HPDE6-E6E7 (cell line): Measurements from ENCODE around the gene RLF.

ENCODE experiments used
- DNase-seq: peaks from one replicate; pipeline ENCODE4 v3.0.0; 2011; ENCODE audit warnings: missing footprints; ENCODE audit errors: extremely low spot score

Gene RLF

DNA sequence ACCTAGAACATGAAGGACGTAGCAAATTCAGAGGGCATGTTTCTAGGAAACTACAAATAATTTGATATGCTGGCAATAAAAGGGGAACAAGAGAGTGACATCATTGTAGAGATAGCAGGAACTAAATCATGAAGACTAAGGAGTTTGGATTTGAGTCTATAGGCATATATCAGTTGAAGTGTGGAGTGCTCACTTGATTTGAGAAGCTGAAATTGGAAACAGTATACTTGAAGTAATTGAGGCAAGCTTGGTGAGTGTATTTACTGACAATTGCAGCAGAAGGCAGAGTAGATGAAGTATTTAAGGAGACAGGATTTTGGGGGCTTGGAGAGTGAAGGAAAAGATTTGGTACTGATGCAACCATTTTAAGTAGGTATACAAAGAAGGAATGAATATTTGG, 80.2 kb downstream of the RLF start:
- no peak for DNase-seq

DNA sequence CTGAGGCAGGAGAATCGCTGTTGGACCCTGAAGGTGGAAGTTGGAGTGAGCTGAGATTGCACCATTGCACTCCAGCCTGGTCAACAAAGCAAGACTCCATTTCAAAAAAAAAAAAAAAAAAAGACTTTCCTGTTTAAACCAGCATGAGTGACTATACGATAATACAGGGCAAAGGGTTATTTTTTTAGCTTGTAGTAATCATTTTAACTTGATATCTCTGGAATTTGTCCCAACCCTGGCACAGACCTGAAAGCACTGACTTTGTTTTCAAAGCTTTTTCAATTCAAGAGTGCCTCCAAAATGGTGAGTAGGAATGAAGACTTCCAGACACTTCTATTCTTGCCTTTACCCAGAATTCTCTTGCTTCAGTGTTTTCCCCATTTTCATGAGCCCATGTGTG, 82.2 kb downstream of the RLF start:
- no peak for DNase-seq

DNA sequence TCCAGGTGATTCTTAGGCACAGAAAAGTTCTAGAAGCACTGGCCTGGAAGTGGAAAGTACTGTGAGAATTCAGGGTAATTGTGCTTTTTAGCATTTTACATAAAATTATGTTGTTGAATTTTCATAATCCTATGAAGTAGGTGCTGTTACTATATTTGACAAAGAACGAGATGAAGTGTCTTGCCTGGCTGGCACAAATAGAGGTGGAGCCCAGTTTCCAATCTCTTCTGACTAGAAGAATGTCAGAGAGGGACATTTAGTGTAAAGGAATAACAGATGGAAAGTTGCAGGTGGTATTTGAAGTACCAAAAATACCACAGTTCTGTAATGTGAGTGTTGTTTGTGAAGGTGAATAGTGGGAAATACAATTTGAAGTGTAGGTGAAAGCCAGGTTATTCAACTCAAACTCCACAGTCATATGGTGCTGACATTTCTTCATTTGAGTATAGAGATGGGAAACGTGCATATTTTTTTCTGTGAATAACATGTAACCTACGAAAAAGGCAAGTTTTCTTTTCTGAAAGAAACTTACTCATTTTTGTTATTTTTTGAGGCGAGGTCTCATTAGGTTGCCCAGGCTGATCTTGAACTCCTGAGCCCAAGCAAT, 83.1 kb downstream of the RLF start:
- DNase-seq, result no peak

DNA sequence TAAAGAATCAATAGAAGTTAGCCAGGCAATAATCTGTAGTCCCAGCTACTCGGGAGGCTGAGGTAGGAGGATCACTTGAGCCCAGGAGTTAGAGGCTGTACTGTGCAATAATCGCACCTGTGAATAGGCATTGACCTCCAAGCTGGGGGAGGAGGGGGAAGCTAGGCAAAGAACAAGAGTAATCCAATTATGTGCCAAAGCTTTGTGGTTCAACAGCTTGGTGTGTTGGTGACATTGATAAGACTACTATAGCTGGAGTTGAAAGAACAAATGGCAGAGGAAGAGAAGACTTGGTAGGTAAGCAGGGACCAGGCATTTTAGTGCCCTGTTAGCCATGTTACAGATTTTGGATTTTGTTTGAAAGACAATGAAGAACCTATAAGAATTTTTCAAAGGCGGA, 84.5 kb downstream of the RLF start:
- DNase-seq, result no peak

DNA sequence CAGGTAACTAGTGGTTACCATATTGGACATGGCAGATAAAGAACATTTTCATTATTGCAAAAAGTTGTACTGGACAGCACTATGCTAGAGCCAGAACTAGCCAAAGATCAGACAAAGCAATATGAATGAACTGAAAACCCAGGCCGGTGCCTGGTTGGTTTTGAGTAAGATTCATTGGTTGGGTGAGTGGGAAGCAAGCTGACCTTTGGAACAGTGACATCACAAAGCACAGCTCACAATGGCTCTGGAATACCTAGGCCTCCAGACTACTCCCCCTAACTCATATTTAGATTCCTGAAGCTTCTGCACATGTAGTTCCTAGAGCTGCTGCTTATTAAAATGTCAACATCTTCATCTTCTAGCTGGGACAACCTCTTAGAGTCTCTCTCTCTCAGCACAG, 86.5 kb downstream of the RLF start, which contains the start of gene TMCO2:
Gene TMCO2 (plus strand): TSS at position 283 of the 400 bp plus-strand sequence. CDS start 57 bp downstream, at position 340.
- no peak for DNase-seq

DNA sequence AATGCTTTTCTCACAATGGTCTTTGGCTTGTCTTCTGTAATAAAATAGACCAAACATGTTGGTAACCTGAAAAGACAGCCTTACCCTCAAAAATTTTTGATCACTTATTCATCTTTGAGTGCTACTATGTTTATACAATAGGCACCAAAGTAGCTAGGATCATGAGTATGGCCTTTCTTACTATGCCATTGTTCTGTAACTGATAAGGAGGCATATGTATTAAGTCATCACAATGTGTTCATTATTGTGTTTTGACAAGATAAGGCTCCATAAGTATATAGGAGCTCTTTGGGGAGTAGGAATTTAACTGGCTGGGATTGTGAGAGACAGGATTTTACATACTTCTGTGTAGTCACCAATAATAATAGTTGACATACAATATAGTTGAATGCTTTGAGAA, 87.2 kb downstream of the RLF start:
- no peak for DNase-seq

DNA sequence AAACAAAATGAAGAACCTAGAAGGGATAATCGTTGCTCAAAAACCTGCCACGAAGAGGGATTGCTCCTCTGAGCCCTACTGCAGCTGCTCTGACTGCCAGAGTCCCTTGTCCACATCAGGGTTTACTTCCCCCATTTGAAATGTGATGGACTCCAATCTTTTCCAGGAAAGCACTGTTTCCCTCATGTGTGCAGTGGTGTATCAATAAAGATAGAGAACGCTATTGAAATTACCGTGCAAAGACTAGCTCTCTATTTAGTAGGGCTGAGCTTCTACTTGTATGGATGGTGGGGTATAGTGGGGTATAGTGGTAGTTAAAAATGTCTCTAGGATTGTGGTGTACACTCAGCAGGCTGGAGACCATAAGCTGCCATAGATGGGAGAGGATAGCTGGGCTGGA, 90.3 kb downstream of the RLF start:
- no peak for DNase-seq

DNA sequence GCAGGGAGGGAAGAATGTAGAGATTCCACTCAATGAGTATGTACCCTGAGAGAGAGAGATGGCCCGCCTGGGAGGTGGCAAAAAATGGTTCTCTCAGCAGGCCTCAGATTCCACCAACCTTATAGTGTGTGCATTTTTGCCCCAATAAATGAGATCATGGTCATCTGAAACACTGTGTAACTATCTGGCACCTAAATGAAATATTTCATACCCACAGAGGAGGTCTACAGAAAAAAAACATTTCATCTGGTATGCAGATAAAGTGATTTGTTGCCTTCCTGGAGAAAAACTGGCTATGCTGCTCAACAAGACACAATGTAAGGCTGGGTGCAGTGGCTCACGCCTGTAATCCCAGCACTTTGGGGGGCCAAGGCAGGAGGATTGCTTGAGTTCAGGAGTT, 91.4 kb downstream of the RLF start:
- no peak for DNase-seq

DNA sequence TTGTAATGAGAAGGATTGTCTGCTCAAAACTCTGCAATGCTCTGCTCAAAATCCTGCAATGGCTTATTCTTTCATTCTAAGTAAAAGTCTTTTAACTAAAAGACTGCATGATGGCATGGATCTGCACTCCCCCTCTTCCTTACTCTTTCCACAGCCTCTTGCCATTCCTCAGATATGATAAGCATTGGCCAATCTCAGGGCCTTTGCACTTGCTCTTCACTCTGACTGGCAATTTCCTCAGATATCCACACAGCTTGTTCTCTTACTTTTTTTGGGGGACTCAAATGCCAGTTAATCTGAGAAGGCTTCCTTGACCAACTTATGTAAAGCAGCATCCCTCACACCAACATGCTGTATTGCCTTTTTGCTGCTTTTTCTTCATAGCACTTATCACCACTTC, 94.0 kb downstream of the RLF start:
- no peak for DNase-seq

DNA sequence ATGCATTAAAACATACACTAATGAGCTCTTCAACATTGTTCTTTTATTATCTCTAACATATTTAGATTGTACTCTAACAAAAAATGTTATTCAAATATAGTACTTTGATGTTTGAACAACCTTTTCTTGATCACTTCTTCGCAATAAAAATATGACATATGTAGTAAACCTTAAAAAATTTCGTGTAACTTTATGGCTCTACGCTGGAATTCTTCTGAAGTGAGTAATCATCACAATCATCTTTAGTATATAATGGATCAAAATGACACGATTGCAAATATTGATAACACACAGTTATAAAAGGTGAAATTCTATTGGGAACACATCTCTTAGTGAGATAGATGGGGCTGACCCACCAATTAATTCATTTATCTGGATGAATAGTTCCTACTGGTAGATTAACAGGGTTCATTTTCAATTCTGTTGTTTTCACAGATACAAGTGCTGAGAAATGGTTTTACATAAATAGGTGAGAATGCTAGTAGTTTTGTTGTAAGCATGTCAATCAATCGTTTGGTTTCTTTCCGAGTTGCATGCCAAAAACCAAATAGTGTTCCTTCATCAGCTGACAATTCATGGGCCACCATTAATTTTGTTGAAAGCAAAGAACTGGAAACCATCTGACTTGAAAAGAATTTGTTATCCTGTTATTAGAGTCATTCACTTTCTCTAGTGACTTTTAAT, 95.4 kb downstream of the RLF start:
- no peak for DNase-seq

DNA sequence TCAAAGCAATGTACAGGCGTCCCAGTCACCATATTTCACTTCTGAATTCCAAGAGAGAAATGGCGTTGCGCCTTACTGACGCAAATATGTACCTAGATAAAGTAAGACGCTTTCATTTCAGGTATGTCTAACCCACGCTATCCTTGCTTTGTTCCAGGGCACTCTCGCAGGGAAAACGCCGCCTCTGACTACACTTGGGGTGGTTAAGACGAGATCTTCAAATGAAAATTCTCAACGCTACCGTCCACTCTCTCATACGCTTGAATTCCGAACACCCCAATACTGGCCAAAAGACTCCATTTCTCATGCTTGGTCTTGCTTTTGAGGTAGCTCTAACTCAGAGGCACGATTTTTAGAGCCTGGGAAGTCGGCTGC, 96.1 kb downstream of the RLF start:
- DNase-seq, result no peak

DNA sequence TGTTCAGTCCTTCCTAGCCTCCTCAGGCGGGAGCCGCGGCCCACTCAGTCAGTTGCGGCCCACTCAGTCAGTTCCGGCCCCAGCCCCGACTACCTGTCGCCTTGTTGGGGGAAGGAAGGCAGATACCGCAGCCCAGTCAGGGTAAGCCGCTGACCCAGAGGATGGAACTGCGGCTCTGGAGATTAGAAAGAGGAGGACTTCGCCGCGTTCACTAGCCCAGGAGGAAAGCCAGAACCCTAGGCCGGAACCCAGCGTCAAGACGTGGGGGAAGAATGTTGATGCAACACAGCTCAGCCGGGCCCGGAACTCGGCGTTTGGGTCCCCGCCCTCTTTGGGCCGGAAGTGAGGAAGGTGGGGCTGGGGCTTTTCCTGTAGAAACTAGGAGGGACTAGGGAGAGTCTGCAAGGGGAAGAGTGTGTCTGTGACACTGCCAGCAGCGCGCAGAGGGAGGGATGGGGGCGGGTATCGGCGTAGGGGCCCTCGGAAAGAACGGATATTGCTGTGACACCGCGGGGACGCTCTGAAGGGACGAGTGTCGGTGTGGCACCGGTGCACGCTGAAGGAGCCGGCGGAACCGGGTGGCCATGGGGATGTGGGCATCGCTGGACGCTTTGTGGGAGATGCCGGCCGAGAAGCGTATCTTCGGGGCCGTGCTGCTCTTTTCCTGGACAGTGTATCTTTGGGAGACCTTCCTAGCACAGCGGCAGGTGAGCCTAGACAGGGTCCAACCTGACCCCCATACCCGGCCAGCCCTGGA, 96.7 kb downstream of the RLF start, which contains the start of gene ZMPSTE24:
Gene ZMPSTE24 (plus strand): TSS at position 549 of the 757 bp plus-strand sequence. CDS start 36 bp downstream, at position 585.
- peak; percentile 80 for DNase-seq

DNA sequence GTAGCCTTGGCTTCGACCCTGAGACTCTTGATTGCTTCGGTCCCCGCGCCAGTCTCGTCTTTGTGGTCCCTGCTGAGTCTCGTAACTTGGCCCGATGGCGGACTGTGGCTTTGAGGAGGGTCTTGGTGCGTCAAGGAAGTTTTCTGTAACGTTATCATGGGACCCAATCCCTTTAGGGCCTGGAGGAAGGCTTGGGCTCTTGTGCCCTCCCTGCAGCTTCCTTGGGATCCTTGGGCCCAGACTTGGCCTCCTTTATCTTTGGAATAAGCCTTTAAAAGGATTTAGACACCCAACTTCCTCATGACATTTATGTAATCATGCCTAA, 97.2 kb downstream of the RLF start:
- no peak for DNase-seq

DNA sequence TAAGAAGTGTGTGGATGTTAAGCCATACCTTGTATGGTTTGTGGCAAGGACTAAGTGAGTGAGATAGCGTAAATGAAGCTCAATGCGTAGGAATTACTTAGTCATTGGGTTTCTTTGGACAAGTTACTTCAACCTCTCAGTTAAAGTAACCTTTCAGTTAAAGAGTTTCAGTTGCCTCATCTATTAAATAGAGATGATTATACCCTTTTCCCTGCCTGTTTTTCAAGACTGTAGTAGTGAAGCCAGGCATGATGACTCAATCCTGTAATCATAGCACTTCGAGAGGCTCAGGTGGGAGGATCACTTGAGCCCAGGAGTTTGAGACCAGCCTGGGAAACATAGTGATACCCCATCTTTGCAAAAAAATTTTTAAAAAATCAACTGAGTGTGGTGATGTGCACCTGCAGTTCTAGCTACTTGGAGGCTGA, 103.2 kb downstream of the RLF start:
- DNase-seq, result no peak

DNA sequence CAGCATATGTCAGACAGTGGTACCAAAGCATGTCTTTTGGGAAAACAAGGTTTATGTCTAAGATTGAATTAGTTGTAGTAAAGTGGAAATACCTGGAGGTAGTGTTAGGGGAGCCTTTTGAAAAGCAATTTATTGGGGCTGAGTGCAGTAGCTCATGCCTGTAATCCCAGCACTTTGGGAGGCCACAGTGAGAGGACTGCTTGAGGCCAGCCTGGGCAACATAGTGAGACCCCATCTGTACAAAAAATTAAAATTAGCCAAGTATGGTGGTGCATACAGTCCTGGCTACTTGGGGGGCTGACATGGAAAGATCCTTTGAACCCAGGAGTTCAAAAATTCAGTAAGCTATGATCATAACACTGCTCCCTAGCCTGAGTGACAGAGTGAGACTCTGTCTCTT, 104.1 kb downstream of the RLF start:
- no peak for DNase-seq

DNA sequence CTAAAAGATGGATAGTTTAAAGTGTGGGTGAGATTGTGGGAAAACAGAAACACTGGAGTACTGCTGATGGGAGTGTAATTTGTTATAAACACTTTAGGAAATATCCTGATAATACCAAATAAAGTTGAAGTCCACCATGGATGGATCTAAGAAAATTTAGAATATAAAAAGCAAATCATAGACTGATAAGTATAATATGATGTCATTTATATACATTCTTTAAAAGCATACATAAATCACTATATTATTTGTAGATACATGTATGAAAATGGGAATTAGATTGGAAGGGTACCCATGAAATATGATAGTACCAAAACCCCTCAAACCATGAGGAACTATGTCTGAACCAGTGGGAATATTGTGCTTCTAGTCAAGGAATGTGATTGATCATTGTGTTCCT, 104.7 kb downstream of the RLF start:
- DNase-seq, result no peak

DNA sequence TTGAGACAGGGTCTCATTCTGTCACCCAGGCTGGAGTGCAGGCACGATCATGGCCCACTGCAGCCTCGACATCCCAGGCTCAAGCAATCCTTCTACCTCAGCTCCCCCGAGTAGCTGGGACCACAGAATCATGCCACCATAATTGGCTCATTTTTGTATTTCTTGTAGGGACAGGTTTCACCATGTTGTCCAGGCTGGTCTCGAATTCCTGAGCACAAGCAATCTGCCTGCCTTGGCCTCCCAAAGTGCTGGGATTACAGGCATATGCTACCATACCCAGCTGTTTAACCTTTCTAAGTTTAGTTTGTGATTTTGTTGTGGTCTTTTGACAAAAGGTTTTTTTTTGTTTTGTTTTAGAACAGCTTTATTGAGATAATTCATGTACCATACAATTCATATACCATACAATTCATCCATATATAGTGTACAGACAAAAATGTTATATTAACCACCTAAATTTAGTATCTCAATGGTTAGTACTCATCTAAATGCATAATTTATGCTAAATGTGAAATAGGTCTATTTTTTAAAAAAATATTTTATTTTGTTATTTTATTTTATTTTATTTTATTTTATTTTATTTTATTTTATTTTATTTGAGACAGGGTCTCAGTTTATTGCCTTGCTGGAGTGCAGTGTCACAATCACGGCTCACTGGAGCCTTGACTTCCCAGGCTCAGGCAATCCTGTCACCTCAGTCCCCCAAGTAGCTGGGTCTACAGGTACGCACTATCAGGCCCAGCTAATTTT, 105.8 kb downstream of the RLF start:
- DNase-seq, result no peak

DNA sequence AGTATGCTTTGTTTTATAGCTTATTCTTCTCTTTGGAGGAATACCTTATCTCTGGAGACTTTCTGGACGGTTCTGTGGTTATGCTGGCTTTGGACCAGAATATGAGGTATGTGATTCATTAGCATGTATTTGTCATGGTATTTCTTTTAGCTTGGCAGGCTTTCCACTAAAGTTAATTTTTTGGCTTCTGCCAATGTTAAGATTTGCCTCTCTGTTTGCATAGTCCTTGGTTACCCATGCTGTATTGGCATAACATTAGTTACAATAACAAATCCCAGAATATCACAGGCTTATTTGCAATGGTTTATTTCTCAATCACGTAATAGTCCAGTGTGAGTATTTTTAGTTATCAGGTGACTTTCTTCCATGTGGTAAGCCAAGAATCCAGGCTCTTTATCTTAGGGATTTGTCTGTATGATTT, 106.6 kb downstream of the RLF start:
- no peak for DNase-seq

DNA sequence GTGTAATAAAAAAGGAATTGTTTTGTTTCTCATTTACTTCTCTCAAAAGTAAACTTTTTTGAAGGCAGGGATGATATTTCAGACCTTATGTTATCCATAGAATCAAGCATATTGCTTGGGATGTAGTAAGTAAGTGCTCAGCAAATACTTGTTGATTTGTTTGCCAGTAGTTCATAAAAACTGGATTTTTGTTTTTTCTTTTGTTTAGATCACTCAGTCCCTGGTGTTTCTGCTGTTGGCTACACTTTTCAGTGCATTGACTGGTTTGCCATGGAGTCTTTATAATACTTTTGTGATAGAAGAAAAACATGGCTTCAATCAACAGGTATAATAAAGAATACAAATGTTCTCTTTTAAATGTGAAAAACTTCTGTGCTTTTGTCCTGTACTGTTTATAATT, 107.0 kb downstream of the RLF start:
- DNase-seq, result no peak

DNA sequence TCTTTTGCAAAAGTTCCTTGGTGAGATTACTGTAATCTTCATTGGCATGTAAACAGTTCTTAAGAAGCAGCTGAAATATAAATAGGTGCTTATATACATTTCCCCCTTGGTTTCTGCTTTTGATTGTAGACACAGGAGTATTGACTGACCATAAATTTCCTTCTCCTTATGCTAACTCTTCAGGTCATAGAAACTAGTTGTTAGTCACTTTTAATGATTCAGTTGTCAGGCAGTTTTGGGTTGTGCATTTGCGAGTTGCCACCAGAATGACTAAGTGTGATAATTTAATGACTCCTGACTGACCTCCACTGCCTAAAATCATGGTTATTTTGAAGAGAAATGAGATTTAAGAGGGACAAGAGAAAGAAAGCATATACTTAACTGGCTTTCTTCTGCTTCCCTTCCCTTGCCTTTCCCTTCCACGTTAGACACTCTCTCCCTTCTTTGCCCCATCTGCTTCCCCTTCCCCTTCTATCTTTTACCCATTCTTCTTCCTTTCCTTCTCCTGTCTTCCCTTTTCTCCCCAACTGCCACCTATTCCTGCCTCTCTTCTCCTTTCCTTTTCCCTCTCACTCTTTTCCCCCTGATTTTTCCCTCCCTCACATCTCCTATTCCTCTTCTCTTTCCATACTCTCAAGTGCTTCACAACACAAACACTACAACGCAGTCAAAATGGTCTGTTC, 109.1 kb downstream of the RLF start:
- peak; percentile 12 for DNase-seq

DNA sequence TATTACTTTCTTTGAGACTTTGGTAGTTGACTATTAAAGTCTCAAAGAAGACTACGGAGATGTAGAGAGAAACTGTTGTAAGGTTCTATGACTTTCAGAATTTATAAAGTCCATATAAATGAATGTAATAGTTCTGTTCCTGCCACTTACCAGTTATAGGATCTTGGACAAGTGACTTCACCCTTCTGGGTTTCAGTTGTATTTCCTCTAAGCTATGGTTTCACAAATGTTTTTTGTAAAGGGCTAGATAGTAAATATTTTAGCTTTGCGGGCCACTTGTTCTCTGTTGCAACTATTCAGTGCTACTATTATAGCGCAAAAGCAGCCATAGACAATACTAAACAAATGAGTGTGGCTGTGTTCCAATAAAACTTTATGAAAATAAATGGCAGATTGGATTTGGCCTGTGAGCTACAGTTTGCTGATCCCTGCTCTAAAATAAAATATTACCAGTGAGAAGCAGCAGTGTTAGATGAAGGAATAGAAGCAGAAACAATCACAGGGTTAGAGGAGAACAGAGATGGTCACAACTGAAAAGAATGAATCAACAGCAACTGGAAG, 111.5 kb downstream of the RLF start:
- DNase-seq, result no peak
